Loucy (cell line): ENCODE results near the gene TOX2.

Experiments used
- EZH2phosphoT487 ChIP-seq: fragments of 200-600 bp; IDR thresholded peaks from 2 replicates; pipeline ENCODE4 v1.6.1; 2018; ENCODE audit warnings: antibody characterized with exemption, mild to moderate bottlenecking, moderate library complexity, borderline replicate concordance
- TF ChIP-seq, protein P1 (sequence below): fragments of 200-600 bp; sonication (generic); conservative IDR thresholded peaks from 2 replicates; pipeline ENCODE4 v1.5.1; 2014; ENCODE audit warnings: mild to moderate bottlenecking, antibody characterized with exemption, low read length

DNA sequence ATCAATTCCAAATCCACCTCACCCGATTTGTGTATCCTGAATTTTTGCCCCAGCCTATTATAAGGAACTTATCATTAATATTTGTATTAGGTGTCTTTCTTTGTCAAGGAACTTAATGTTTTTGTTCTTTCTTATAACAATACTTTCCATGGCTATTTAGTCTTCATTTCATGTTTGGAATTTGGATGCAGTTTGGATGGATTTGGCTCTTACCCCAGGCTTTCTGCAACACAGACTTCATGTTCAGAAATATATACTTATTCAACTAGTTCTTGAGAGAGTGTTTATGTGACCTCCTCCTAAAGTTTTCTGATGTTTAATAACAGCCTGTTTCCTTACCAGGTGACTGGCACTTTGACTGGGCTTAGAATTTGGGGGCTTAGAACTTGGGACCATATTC is 35.9 kb upstream of the TOX2 start:
- TF ChIP-seq, protein P1, sequence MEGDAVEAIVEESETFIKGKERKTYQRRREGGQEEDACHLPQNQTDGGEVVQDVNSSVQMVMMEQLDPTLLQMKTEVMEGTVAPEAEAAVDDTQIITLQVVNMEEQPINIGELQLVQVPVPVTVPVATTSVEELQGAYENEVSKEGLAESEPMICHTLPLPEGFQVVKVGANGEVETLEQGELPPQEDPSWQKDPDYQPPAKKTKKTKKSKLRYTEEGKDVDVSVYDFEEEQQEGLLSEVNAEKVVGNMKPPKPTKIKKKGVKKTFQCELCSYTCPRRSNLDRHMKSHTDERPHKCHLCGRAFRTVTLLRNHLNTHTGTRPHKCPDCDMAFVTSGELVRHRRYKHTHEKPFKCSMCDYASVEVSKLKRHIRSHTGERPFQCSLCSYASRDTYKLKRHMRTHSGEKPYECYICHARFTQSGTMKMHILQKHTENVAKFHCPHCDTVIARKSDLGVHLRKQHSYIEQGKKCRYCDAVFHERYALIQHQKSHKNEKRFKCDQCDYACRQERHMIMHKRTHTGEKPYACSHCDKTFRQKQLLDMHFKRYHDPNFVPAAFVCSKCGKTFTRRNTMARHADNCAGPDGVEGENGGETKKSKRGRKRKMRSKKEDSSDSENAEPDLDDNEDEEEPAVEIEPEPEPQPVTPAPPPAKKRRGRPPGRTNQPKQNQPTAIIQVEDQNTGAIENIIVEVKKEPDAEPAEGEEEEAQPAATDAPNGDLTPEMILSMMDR = no peak
- no peak for TF ChIP-seq EZH2phosphoT487
